A673 (cell line): Measurements from ENCODE around the gene GSAP. TPM values are rescaled to one million over a fixed set of nuclear protein-coding genes. Genes with fewer than 3 reads are reported as not detected.

Experiments
- BruUV-seq: library from RNA; stranded (reverse); fragments of 400-500 nt; replicated peaks from 2 replicates; lab custom pipeline; 2021; lab: Mats Ljungman, UMichigan
- CTCF ChIA-PET: fragments of 300-600 bp; sonication (Branson Sonifier 250); formaldehyde crosslinking; loops from one replicate; lab custom pipeline; 2022; ENCODE audit warnings: antibody characterized with exemption; lab: Charles Lee
- POLR2A ChIA-PET: fragments of 300-600 bp; sonication (Branson Sonifier 250); formaldehyde crosslinking; loops from one replicate; lab custom pipeline; 2022; ENCODE audit warnings: antibody characterized with exemption; ENCODE audit not compliant: low non-redundant PET; lab: Charles Lee
- DNase-seq: peaks from one replicate; pipeline ENCODE4 v3.0.0-alpha.2; 2015; ENCODE audit warnings: low spot score
- H3K27ac ChIP-seq: fragments of 200-600 bp; sonication (generic); 2 replicates; pipeline ENCODE4 v1.5.1; 2016; ENCODE audit warnings: mixed run types, low read depth, mild to moderate bottlenecking, mixed read lengths, antibody characterized with exemption, low read length; ENCODE audit not compliant: poor library complexity, severe bottlenecking
- H3K27me3 ChIP-seq: fragments of 200-600 bp; sonication (generic); replicated peaks from 2 replicates; pipeline ENCODE4 v1.6.1; 2017; ENCODE audit warnings: mixed run types, low read depth, mild to moderate bottlenecking, mixed read lengths, antibody characterized with exemption, low read length; ENCODE audit not compliant: insufficient read depth, poor library complexity
- H3K36me3 ChIP-seq: fragments of 200-600 bp; sonication (generic); 2 replicates; pipeline ENCODE4 v1.6.1; 2016; ENCODE audit warnings: mixed run types, mild to moderate bottlenecking, mixed read lengths, antibody characterized with exemption, low read length; ENCODE audit not compliant: insufficient read depth, poor library complexity, severe bottlenecking
- H3K4me1 ChIP-seq: fragments of 200-600 bp; sonication (generic); 2 replicates; pipeline ENCODE4 v1.6.1; 2017; ENCODE audit warnings: mixed run types, mild to moderate bottlenecking, mixed read lengths, antibody characterized with exemption, low read length; ENCODE audit not compliant: insufficient read depth, poor library complexity, severe bottlenecking
- H3K4me3 ChIP-seq: fragments of 200-600 bp; sonication (generic); 2 replicates; pipeline ENCODE4 v1.5.1; 2016; ENCODE audit warnings: low read depth, mixed run types, mild to moderate bottlenecking, mixed read lengths, low read length; ENCODE audit not compliant: poor library complexity, severe bottlenecking
- H3K9me3 ChIP-seq: fragments of 200-600 bp; sonication (generic); 2 replicates; pipeline ENCODE4 v1.6.1; 2016; ENCODE audit warnings: mixed run types, low read depth, mild to moderate bottlenecking, mixed read lengths, antibody characterized with exemption, low read length; ENCODE audit not compliant: poor library complexity, severe bottlenecking
- EZH2 ChIP-seq: fragments of 200-600 bp; sonication (generic); IDR thresholded peaks from 2 replicates; pipeline ENCODE4 v1.6.1; 2017; ENCODE audit warnings: borderline replicate concordance, low read depth, mild to moderate bottlenecking, mixed read lengths, antibody characterized with exemption, low read length; ENCODE audit not compliant: poor library complexity, severe bottlenecking
- intact Hi-C: fragments of 100-400 bp; cut with micrococcal nuclease; formaldehyde crosslinking; loops from one replicate; pipeline ENCODE4 v1.10.0; 2022; ENCODE audit not compliant: unreplicated experiment
- total RNA-seq: library from RNA; stranded (reverse); gene quantifications from 2 replicates; pipeline ENCODE4 v1.2.3, GENCODE V29; 2021
- TF ChIP-seq, protein P1 (sequence below): fragments of 300-800, 200-600 bp; sonication (generic); conservative IDR thresholded peaks from 2 replicates; pipeline ENCODE4 v1.5.1; 2017; ENCODE audit warnings: low read depth, mild to moderate bottlenecking, antibody characterized with exemption, low read length, moderate library complexity, mixed read lengths

Gene GSAP
- total RNA-seq, 1 experiment from 2014 or later: 0.15 TPM

DNA sequence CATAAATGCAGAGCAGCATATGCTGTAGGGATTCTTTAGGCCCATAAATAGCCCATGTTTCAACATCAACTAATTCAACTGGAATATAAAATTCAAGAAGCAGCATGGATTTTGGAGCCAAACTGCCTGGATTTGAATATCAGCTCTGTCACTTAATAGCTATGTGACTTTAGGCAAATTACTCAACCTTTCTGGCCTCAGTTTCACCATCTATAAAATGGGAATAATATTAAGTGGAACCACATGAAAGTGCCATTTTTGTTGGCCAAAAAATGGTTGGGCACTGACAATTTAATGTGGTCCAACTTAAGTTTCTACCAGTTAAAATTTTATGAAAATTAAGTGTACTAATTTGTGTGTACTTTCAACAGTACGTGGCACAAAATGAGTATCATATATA is 98.1 kb downstream of the GSAP start:
- no peaks in the 10 kb centered on the region for H3K4me1 ChIP-seq
- H3K4me3 ChIP-seq: no peak overlapping the region
- CTCF ChIA-PET: no interaction called here
- TF ChIP-seq EZH2: no peak
- TF ChIP-seq, protein P1, sequence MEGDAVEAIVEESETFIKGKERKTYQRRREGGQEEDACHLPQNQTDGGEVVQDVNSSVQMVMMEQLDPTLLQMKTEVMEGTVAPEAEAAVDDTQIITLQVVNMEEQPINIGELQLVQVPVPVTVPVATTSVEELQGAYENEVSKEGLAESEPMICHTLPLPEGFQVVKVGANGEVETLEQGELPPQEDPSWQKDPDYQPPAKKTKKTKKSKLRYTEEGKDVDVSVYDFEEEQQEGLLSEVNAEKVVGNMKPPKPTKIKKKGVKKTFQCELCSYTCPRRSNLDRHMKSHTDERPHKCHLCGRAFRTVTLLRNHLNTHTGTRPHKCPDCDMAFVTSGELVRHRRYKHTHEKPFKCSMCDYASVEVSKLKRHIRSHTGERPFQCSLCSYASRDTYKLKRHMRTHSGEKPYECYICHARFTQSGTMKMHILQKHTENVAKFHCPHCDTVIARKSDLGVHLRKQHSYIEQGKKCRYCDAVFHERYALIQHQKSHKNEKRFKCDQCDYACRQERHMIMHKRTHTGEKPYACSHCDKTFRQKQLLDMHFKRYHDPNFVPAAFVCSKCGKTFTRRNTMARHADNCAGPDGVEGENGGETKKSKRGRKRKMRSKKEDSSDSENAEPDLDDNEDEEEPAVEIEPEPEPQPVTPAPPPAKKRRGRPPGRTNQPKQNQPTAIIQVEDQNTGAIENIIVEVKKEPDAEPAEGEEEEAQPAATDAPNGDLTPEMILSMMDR: no peak
- no peaks in the 10 kb centered on the region for H3K27me3 ChIP-seq
- no peaks in the 10 kb centered on the region for H3K9me3 ChIP-seq
- no peak overlapping the region for H3K27ac ChIP-seq
- POLR2A ChIA-PET: no interaction called here
- H3K36me3 ChIP-seq: no peaks in the 10 kb centered on the region
- BruUV-seq: no TSS peak
- intact Hi-C loops: no loop called here
- no peak for DNase-seq

- CTCF ChIA-PET: no interaction called here
- no peak for DNase-seq
- no TSS peak for BruUV-seq
- Histone ChIP-seq H3K9me3 (no peaks in the 10 kb centered on the region), H3K27ac (no peak overlapping the region), H3K4me3 (no peak overlapping the region), H3K4me1 (no peaks in the 10 kb centered on the region), H3K27me3 (no peaks in the 10 kb centered on the region), H3K36me3 (no peaks in the 10 kb centered on the region)
- no peak for TF ChIP-seq EZH2
- TF ChIP-seq, protein P1: no peak
- intact Hi-C loops: no loop called here
- POLR2A ChIA-PET: no interaction called here
Observed at GRCh38 chr7:77316219-77316978, 99.8 kb downstream of the GSAP start.

DNA sequence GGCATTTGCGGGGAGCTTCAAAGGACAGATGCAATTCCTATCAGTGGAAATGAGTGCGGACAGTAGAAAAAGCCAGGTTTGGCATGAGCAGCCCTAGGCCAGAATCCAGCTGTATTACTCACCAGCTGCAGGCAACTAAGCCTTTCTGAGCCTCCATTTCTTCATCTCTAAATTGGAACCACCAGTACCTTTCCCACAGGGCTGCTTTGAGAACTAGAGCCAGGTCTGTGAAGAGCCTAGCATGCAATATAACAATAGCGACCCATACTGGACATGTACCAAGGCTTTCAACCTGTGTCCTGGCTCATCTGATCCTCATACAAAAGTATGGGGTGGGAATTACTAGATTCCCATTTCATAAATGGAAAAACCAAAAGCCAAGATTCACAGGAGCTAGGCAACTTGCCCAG is 101.0 kb downstream of the GSAP start:
- no peaks in the 10 kb centered on the region for H3K27me3 ChIP-seq
- no peak overlapping the region for H3K27ac ChIP-seq
- CTCF ChIA-PET: no interaction called here
- BruUV-seq: no TSS peak
- no peak for DNase-seq
- no peaks in the 10 kb centered on the region for H3K9me3 ChIP-seq
- POLR2A ChIA-PET: no interaction called here
- no peak for TF ChIP-seq EZH2
- TF ChIP-seq, protein P1: no peak
- no peaks in the 10 kb centered on the region for H3K4me1 ChIP-seq
- no peak overlapping the region for H3K4me3 ChIP-seq
- no peaks in the 10 kb centered on the region for H3K36me3 ChIP-seq
- intact Hi-C loops: no loop called here
